LoVo (cell line): ENCODE data around the gene FAM168A.
A peak's percentile ranks its signal among the peaks of the same experiment; 100 is the strongest.

Experiments
- DNase-seq: peaks from one replicate; pipeline ENCODE4 v3.0.0-alpha.2; 2016; ENCODE audit warnings: low spot score

FAM168A gene

GRCh38 chr11:73367482-73368024 is 230.4 kb downstream of the FAM168A start:
- no peak for DNase-seq

- no peak for DNase-seq
Observed at GRCh38 chr11:73366953-73367352, 231.0 kb downstream of the FAM168A start.

- DNase-seq = no peak
Observed at GRCh38 chr11:73366265-73366610, 231.7 kb downstream of the FAM168A start.

GRCh38 chr11:73365352-73366264 is 232.3 kb downstream of the FAM168A start:
- no peak for DNase-seq

GRCh38 chr11:73363147-73363546 is 234.8 kb downstream of the FAM168A start:
- DNase-seq = no peak

GRCh38 chr11:73361953-73362776 is 235.7 kb downstream of the FAM168A start:
- no peak for DNase-seq

- DNase-seq = no peak
Observed at GRCh38 chr11:73360743-73361369, 237.1 kb downstream of the FAM168A start.

GRCh38 chr11:73359930-73360742 is 237.8 kb downstream of the FAM168A start:
- DNase-seq = no peak

- DNase-seq = no peak
Observed at GRCh38 chr11:73359341-73359740, 238.6 kb downstream of the FAM168A start.

- no peak for DNase-seq
Observed at GRCh38 chr11:73358071-73358470, 239.8 kb downstream of the FAM168A start.

- no peak for DNase-seq
Observed at GRCh38 chr11:73356979-73357860, 240.7 kb downstream of the FAM168A start.

GRCh38 chr11:73355109-73355508 is 242.8 kb downstream of the FAM168A start:
- no peak for DNase-seq

- DNase-seq = no peak
Observed at GRCh38 chr11:73353422-73353821, 244.5 kb downstream of the FAM168A start.

- peak; percentile 67 for DNase-seq
Observed at GRCh38 chr11:73350908-73351636, 246.8 kb downstream of the FAM168A start.
